Aorta (tissue), 5 donors: Measurements from ENCODE around the gene NTN5. TPM values are rescaled to one million over a fixed set of nuclear protein-coding genes. Genes with fewer than 3 reads are reported as not detected.

Experiments used
- ATAC-seq: fragments of 200-7000 bp; cut with Tn5 transposase; one replicate; pipeline ENCODE4 v1.9.1; 2022; ENCODE audit warnings: moderate library complexity; ENCODE audit not compliant: low FRiP score
- DNase-seq, 2 donors: peaks; one replicate each; pipeline ENCODE4 v3.0.0-alpha.2; 2020
- H3K27ac ChIP-seq, 2 donors: one replicate each; pipeline ENCODE4 v1.5.1; 2013; ENCODE audit warnings: low read length in 2 of 2, mild to moderate bottlenecking in 2 of 2, moderate library complexity in 2 of 2, control low read depth in 1 of 2, inconsistent platforms in 1 of 2, low read depth in 1 of 2
- H3K27me3 ChIP-seq, 2 donors: one replicate each; pipeline ENCODE4 v1.6.1; 2013; ENCODE audit warnings: control low read depth in 1 of 2, low read length in 1 of 2, mild to moderate bottlenecking in 1 of 2, moderate library complexity in 1 of 2; ENCODE audit not compliant: insufficient read depth in 2 of 2, control insufficient read depth in 1 of 2
- H3K36me3 ChIP-seq, 2 donors: one replicate each; pipeline ENCODE4 v1.6.1; 2013; ENCODE audit warnings: control low read depth in 1 of 2, low read length in 1 of 2, mild to moderate bottlenecking in 1 of 2; ENCODE audit not compliant: insufficient read depth in 2 of 2, control insufficient read depth in 1 of 2
- H3K4me1 ChIP-seq, 2 donors: one replicate each; pipeline ENCODE4 v1.6.1; 2013; ENCODE audit warnings: low read length in 2 of 2, control low read depth in 1 of 2, mild to moderate bottlenecking in 1 of 2, moderate library complexity in 1 of 2; ENCODE audit not compliant: insufficient read depth in 2 of 2, control insufficient read depth in 1 of 2
- H3K4me3 ChIP-seq, 2 donors: one replicate each; pipeline ENCODE4 v1.5.1; 2013; ENCODE audit warnings: low read length in 2 of 2, control low read depth in 1 of 2, mild to moderate bottlenecking in 1 of 2
- H3K9me3 ChIP-seq: one replicate; pipeline ENCODE4 v1.6.1; 2013; ENCODE audit warnings: mild to moderate bottlenecking, low read length; ENCODE audit not compliant: control insufficient read depth
- WGBS, 2 donors: extraction: QIAGEN DNeasy Blood & Tissue Kit; methylation state at CpG; one replicate each; pipeline ENCODE4 v1.1.7; 2013; 5-methylcytosine and 5-hydroxymethylcytosine counted together
- intact Hi-C, 2 donors: fragments of 100-400 bp; cut with DNase I; formaldehyde crosslinking; loops; one replicate each; pipeline versions ENCODE4 v1.14.2 to v1.15.0; 2022
- polyA plus RNA-seq, 2 donors: library from polyadenylated mRNA; stranded (reverse); fragments of 200-250 nt; gene quantifications; one replicate each; pipeline ENCODE4 v1.2.3, GENCODE V29; 2013
- total RNA-seq, 2 donors: library from RNA; stranded (reverse); fragmentation: NEBNext Ultra II Directional; extraction: Animal tissue kit (Norgen Biotek cat#: 25700); gene quantifications; one replicate each; pipeline ENCODE4 v1.2.1, GENCODE V29; 2021
- donor health status: healthy with polysubstance abuse.
- donor health status: Bipolar disorder and iron deficiency.
- donor health status: DM: no; HTN: no; CAD: no.
- donor health status: DM: no; HTN: no; CAD: no.
- donor health status: DM: yes; HTN: yes; CAD: no.

The NTN5 gene
- total and polyA plus RNA-seq, 4 donors = 0.52 to 2.0 (median 0.96) TPM; not detected in 1

DNA sequence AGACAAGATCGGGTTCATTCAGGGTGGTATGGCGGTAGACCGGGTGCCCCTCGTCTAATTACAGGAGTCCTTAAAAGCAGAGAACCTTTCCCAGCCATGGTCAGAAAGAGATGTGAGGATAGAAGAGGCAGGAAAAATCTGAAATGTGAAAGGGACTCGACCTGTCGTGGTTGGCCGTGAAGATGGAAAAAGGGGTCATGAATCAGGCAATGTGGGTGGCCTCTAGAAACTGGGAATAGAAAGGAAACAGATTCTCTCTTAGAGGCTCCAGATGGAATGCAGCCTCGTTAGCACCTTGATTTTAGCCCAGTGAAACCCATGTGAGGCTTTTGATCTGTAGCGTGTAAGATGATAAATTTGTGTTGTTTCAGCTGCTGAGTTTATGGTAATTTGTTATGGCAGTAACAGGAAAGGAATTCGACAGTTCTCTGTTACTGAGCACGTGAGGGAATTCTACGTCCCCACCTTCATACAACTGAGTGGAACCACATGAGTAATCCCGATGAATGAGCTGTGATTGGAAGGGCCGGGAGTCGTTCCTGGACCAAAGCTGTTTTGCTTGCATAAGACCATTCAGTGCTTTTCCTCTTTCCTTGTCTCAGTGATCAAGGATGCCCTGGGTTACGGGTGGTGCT, 15.9 kb downstream of the NTN5 start:
- DNase-seq = no peak
- 36 to 38% methylated on average over 16 of the region's 16 CpGs for WGBS, 2 donors
- Histone ChIP-seq H3K9me3 (no peaks in the 10 kb centered on the region), H3K36me3 (no peaks in the 10 kb centered on the region), H3K4me3 (no peak overlapping the region), H3K27ac (no peak overlapping the region), H3K4me1 (no peaks in the 10 kb centered on the region), H3K27me3 (no peaks in the 10 kb centered on the region)
- ATAC-seq = no peak
- intact Hi-C loops = no loop called here

DNA sequence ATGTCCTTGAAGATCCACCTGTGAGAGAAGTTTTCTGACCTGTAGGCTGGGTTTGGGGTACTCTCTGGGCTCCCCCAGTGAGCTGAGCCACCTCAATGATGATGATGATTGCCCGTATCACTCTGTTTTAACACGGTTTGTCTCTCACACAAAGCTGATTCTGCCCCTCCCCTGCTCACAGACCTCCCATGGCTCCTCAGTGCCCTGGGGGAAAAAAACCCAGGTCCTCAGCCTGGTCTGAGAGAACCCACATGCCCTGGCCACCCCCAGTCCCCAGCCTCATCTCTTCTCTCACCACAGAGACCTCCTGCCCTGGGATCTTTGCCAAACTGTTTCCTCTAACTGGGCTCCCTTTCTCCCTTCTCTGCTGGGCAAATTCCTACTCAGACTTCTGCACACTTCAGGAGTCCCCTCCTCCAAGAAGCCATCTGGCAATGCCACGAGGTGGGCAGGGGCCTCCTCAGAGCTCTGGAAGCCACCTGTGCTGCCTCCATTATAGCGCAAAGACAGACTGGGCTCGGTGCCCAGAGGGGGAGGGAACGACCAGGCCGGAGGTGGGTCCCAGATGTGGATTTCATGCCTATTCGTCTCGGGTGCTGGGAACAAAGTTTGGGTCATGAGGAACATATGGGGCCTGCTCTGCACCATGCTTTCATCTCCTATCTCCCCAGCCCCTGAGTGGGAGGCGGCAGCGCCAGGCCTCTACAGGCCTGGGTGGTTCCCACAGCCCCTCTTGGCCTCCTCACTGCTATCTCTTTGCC, 18.3 kb downstream of the NTN5 start:
- DNase-seq (no peak), ATAC-seq (no peak)
- WGBS, 2 donors = 36 to 42% methylated on average over 11 of the region's 11 CpGs
- Histone ChIP-seq H3K4me1 (no peaks in the 10 kb centered on the region), H3K36me3 (no peaks in the 10 kb centered on the region), H3K27me3 (no peaks in the 10 kb centered on the region), H3K9me3 (no peaks in the 10 kb centered on the region), H3K4me3 (no peak overlapping the region), H3K27ac (no peak overlapping the region)
- intact Hi-C loops = no loop called here

DNA sequence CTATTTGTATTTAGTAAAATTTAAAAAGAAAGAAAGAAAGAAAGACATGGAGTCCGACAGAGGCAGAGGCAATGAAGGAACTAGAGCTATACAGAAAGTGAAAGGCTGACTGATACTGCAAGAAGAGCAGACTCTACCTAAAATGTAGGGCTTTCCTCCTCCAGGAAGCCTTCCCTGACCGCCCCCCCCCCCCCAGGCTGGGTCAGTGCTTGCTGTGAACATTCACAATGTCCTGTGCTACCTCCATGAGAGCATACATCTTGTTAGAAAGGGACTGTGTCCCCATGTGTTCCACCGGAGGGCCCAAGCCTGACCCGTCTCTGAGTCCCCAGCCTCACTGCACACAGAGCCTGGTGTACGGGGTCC, 21.2 kb downstream of the NTN5 start:
- Histone ChIP-seq H3K27me3 (no peaks in the 10 kb centered on the region), H3K4me1 (no peaks in the 10 kb centered on the region), H3K4me3 (no peak overlapping the region), H3K36me3 (no peaks in the 10 kb centered on the region), H3K27ac (no peak overlapping the region), H3K9me3 (no peaks in the 10 kb centered on the region)
- ATAC-seq (no peak), DNase-seq (no peak)
- WGBS, 2 donors = 65 to 90% methylated on average over 5 of the region's 5 CpGs
- intact Hi-C loops = no loop called here

DNA sequence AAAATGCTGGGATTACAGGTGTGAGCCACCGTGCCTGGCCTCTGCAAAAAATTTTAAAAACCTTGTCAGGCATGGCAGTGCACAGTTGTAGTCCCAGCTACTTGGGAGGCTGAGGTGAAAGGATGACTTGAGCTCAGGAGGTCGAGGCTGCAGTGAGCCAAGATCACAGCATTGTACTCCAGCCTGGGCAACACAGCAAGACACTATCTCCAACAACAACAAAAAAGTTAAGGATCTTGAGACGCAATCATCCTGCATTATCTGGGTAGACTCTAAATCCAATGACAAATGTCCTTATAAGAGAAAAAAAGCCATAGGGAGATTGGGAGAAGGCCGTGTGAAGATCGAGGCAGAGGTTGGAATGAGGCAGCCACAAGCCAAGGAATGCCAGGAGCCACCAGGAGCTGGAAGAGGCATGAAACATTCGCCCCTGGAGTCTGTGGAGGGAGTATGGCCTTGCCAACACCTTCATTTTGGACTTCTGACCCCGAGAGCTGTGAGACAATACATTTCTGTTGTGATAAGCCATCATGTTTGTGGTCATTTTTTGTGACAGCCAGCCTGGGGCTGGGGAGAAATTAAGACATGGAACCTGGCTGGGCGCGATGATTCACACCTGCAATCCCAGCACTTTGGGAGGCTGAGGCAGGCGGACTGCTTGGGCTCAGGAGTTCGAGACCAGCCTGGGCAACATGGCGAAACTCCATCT, 21.7 kb downstream of the NTN5 start:
- 87% methylated on average over 12 of the region's 12 CpGs for WGBS, 2 donors
- DNase-seq (no peak), ATAC-seq (no peak)
- intact Hi-C loops = no loop called here
- no peaks in the 10 kb centered on the region for H3K36me3 ChIP-seq
- no peaks in the 10 kb centered on the region for H3K9me3 ChIP-seq
- H3K4me3 ChIP-seq = no peak overlapping the region
- H3K27ac ChIP-seq = no peak overlapping the region
- H3K27me3 ChIP-seq = no peaks in the 10 kb centered on the region
- no peaks in the 10 kb centered on the region for H3K4me1 ChIP-seq

DNA sequence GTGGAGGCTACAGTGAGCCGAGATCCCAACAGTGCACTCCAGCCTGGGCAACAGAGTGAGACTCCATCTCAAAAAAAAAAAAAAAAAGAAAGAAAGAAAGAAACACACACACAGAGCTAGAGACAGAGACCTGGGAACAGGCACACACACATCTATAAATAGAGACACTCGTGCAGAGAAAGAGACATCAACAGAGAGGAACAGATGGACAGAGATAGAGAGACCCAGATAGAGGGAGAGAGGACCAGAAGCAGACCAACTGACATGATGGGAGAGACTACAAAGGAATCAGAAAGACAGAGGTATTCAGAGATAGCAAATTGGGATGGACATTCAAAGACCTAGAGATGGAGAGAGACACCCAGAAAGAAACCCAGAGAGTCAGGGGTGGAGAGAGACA, 24.7 kb downstream of the NTN5 start:
- H3K36me3 ChIP-seq = no peaks in the 10 kb centered on the region
- no peak for DNase-seq
- H3K27me3 ChIP-seq = no peaks in the 10 kb centered on the region
- no peak for ATAC-seq
- peaks cover 0 to 3% of the 10 kb centered on the region in 2 donors for H3K4me1 ChIP-seq
- no peaks in the 10 kb centered on the region for H3K9me3 ChIP-seq
- no peak overlapping the region for H3K4me3 ChIP-seq
- H3K27ac ChIP-seq = no peak overlapping the region
- intact Hi-C loops = loop anchor here in 1 of 2 donors (5.0 to 10.0 kb wide), 3 partner anchors 69 to 327 kb away; partner anchors contain the start of gene MAMSTR
- WGBS, 2 donors = 70 to 72% methylated on average over 2 of the region's 2 CpGs

DNA sequence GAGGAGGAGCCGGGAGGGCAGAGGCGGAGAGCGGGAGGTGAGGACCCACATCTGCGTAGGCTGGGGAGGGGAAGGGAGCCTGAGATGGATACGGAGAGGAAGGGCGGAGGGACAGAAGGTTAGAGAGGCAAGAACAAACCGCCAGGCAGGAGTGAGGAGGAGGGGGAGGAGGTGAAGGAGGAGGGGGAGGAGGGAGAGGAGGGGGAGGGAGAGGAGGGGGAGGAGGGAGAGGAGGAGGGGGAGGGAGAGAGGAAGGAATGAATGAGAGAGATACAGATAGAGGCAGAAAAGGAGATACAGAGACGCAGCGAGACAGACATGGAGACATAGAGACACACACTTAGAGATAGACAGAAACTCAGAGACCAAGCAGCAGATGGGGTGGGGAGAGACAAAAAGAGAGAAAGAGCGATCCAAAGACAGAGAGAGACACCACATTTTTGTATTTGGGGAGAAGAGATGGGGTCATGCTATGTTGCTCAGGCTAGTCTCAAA, 26.0 kb downstream of the NTN5 start:
- DNase-seq = no peak
- peaks cover 0 to 3% of the 10 kb centered on the region in 2 donors for H3K4me1 ChIP-seq
- H3K9me3 ChIP-seq = no peaks in the 10 kb centered on the region
- H3K27ac ChIP-seq = no peak overlapping the region
- 12 to 25% methylated on average over 4 to 9 of the region's 10 CpGs for WGBS, 2 donors
- intact Hi-C loops = loop anchor here in 1 of 2 donors (5.0 to 10.0 kb wide), 3 partner anchors 71 to 328 kb away; partner anchors contain the start of gene MAMSTR
- no peak for ATAC-seq
- H3K27me3 ChIP-seq = no peaks in the 10 kb centered on the region
- no peaks in the 10 kb centered on the region for H3K36me3 ChIP-seq
- H3K4me3 ChIP-seq = no peak overlapping the region

- Histone ChIP-seq H3K4me1 (peaks cover 0 to 3% of the 10 kb centered on the region in 2 donors), H3K9me3 (no peaks in the 10 kb centered on the region), H3K36me3 (no peaks in the 10 kb centered on the region), H3K27ac (peak within 1 kb of the TSS; percentile 1 to 18), H3K4me3 (peak within 1 kb of the TSS; percentile 7 to 8), H3K27me3 (no peaks in the 10 kb centered on the region)
- ATAC-seq (peak; percentile 95), DNase-seq (peak; percentile 92 to 95)
- intact Hi-C loops = loop anchor here in 1 of 2 donors (5.0 to 10.0 kb wide), 3 partner anchors 71 to 329 kb away; partner anchors contain the start of gene MAMSTR
- 1% methylated on average over 23 to 33 of the region's 33 CpGs for WGBS, 2 donors
Measured at GRCh38 chr19:48646001-48646721, 26.7 kb downstream of the NTN5 start, which contains the start of gene CA11. TSS of gene CA11 (minus strand) at chr19:48646187. CDS start at chr19:48645632, 555 bp downstream.

- WGBS, 2 donors = 0% methylated on average over 6 of the region's 6 CpGs
- intact Hi-C loops = loop anchor here in 1 of 2 donors (5.0 to 10.0 kb wide), 3 partner anchors 72 to 329 kb away; partner anchors contain the start of gene MAMSTR
- H3K4me3 ChIP-seq = peak overlapping the region in 1 of 2 donors; percentile 8
- ATAC-seq (peak; percentile 20), DNase-seq (no peak)
- no peaks in the 10 kb centered on the region for H3K36me3 ChIP-seq
- peak overlapping the region in 1 of 2 donors; percentile 1 for H3K27ac ChIP-seq
- no peaks in the 10 kb centered on the region for H3K9me3 ChIP-seq
- no peaks in the 10 kb centered on the region for H3K27me3 ChIP-seq
- peaks cover 0 to 3% of the 10 kb centered on the region in 2 donors for H3K4me1 ChIP-seq
Measured at GRCh38 chr19:48645620-48646000, 27.2 kb downstream of the NTN5 start.
